Hair follicular keratinocyte (primary cell): ENCODE data around the gene DTD1. TPM values are rescaled to one million over a fixed set of nuclear protein-coding genes. Genes with fewer than 3 reads are reported as not detected.

Experiments used
- total RNA-seq: library from RNA; depleted of rRNA; stranded (reverse); fragments of >200 nt; gene quantifications from 2 replicates; pipeline ENCODE4 v1.2.3, GENCODE V29; 2015

Gene DTD1, protein sequence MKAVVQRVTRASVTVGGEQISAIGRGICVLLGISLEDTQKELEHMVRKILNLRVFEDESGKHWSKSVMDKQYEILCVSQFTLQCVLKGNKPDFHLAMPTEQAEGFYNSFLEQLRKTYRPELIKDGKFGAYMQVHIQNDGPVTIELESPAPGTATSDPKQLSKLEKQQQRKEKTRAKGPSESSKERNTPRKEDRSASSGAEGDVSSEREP
- total RNA-seq: 119 and 123 TPM in 2 replicates

DNA sequence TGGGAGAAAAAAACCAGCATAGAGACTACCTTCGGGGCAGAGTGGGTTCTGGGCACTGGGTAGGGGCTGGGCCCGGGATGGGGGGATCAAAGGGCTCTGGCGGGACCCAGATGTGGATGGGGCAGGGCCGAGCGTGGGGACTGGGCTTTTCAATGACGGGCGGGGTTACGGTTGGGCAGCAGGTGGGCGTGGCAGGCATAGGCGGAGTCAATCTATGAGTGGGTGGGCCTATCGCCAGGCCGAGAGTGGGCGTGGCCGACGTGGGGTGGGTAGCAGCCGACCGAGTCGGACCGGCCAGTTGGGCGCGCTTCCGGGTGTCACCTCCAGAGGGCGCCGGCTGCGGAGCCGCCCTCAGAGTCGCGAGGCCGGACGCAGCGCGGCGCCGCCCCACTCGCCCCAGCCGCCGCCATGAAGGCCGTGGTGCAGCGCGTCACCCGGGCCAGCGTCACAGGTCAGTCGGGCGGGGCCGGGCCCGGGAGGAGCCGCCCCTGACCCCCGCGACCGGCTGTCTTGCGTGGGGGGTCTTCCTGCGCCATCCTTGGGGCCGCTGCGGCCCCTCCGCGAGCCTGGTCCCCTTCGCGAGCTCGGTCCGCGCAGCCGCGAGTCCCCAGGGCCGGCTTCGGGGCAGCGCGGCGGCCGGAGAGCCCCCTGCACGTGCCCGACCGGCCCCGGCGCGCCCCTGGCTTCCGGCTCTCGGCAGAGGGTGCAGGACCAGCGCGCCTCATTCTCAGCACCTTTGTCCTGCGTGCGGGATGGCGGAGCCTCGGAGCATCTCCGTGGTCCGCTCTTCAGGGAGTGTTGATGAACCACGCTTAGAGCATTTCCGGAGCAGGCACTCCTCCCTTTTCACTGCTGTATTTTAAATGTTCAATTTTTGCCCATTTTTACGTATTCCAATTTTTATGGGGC is at the start of gene DTD1:
Gene DTD1 (plus strand): TSS at position 390 of the 909 bp plus-strand sequence. CDS start 19 bp downstream, at position 409.

DNA sequence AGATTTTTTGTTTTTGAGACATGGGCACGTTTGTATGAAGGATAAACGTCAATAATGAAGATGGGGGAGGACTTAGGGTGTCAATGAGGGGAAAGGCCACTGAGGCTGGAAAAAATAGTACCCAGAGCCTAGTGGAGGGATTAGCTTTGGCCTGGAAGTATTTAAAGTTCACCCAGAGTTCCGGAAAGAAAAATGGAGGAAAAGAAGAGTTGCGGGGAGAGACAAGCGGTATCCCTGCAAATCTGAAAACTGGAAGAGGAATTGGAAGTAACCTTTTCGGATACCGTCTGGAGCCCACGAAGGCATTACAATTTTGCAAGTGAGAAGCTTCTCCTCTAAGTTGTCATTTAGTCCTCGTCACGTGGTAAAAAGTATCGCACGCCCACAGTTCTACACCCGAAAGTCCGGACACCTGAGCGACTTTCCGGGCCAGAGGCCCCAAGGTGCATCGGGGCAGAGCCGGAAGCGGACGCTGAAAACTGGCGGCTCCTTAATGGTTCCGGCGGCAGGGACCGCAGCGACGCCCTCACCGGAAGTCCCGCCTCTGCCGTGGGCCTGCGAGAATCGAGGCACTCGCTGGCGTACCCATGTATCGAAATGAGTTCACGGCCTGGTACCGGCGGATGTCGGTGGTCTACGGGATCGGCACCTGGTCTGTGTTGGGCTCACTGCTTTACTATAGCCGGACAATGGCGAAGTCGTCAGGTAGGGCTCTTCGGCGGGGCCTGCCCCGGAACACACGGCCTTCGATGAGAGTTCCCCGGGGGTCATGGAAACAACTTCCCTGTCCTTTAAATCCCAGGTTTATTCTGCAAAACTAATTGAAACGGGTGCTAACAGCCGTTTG is 20.7 kb upstream of the DTD1 start, which contains the start of gene SMIM26:
Gene SMIM26 (plus strand): TSS at position 541 of the 847 bp plus-strand sequence. CDS start 47 bp downstream, at position 588.

DNA sequence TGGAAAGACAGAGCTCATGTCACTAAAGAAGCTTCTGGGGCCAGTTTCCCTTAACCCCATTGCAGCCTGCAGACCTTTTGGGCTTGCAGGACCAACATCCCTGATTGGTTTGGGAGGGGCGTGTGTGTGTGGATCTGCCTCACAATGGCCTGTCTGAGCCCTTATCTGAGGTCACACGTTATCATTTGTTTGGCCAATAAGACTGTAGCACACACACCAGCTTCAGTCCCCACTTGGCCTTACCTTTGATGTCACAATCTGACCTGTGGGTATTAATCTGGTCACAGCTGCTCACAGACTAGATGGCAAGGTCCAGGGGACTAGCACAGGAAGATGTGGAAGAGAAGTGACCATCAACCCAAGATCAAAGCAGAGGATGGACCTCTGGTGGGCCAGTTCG is 225.6 kb downstream of the DTD1 start, which contains the start of gene SCP2D1:
Gene SCP2D1 (plus strand): TSS at position 301 of the 400 bp plus-strand sequence. CDS start 33 bp downstream, at position 334.

Other genes with a start within 250 kb of the DTD1 start
- 0.65 and 1.9 TPM in 2 replicates for gene DZANK1, start 121.0 kb upstream of the DTD1 start, total RNA-seq
- gene POLR3F, start 120.7 kb upstream of the DTD1 start, total RNA-seq: 7.3 and 9.2 TPM in 2 replicates
- 16.2 and 18.9 TPM in 2 replicates for gene RBBP9, start 90.8 kb upstream of the DTD1 start, total RNA-seq
- gene SEC23B, start 80.1 kb upstream of the DTD1 start, total RNA-seq: 66.2 and 66.3 TPM in 2 replicates
- gene SMIM26, start 20.6 kb upstream of the DTD1 start, total RNA-seq: 114 and 133 TPM in 2 replicates
- gene SCP2D1, start 225.7 kb downstream of the DTD1 start, total RNA-seq: not detected in 2 replicates